Pulmonary artery endothelial cell (primary cell): ENCODE results near the gene KIF26A. TPM values are rescaled to one million over a fixed set of nuclear protein-coding genes. Genes with fewer than 3 reads are reported as not detected.

ENCODE experiments used
- DNase-seq: peaks from one replicate; pipeline ENCODE4 v3.0.0-alpha.2; 2011; ENCODE audit warnings: low read depth, low spot score
- total RNA-seq: library from RNA; depleted of rRNA; stranded (reverse); fragments of >200 nt; gene quantifications from 2 replicates; pipeline ENCODE4 v1.2.3, GENCODE V29; 2014

The KIF26A gene
- total RNA-seq, 1 donor from 2014 or later: 13.4 TPM

DNA sequence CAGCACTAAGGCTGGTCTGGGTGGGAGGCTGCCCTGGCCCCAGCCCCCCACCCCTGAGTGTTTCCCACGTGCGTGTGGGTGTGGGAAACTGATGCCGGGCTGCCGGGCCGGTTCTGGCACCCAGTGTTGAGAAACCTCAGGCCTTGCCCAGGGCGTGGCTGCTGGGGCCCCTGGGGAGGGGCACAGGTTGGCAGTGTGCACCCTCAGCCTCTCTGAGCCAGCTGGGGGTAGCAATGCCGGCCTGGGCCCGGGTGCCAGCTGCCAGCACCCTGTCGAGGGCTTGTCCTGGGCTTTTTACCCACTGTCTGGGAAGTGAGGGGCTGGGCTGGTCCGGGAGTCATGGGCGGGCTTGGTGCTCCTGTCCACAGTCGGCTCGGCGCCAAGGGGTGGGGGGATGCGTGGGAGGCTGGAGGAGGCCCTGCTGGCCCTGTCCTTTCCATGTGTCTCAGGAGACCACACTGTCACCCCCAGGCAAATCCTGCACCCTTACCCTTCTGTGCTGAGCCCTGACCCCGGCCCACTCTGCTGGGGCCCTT lies 37.2 kb upstream of the KIF26A start:
- DNase-seq: no peak

DNA sequence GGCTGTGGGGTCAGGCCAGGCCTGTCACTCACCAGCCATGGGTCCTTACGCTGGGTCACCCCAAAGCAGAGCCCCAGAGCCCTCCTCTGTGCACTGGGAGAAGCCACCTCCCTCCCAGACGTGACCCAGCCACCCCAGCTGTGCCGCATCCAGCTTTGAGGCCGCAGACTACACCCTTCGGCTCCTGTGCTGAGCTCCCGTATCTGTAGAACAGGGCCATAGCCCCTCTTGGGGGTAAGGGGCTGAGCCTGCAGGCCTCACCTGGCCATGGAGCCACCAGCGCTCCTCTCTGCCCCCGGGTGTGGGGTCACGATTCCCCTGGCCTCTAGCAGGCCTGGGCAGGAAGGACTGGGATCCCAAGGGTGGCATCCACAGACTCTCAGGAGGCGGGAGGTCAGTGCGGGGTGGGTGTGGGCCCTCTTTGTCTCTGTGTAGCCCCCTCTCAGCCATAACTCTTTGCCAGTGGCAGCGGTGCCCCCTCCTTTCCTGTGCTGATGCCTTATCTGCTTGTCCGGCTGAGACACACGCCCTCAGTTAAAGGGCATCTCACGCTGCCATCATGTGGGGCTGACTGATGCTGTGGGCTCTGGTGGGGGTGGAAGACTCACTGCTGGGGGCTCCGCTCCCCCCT lies 36.6 kb upstream of the KIF26A start:
- DNase-seq: no peak

DNA sequence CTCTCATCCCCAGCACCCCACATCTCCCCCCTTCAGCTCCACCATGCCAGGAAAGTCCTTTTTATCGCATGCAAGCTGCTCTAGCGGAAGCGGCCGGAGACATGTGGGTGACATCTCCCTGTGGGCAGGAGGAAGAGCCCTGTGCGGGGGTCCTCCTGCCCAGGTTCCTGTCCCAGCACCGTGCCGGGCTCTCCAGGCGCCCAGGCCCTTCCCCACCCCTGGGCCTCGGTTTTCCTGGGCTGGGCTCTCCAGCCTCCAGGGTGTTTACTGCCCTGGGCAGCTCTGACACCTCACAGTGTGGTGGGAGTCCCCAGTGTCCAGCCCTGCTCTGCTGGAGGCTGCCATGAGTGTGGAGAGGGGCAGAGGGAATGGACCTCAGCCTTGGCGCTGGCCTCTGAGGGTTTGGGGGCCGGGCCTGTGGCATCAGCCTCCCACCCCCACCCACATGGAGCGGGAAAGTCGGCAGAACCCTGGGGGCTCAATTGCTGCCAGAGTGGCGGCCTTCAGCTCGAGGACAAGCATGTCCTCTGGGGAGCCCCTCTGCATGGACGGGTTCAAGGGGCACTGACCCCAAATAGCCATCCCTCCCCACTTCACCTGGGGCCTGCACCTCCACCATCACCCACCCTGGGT lies 36.0 kb upstream of the KIF26A start:
- no peak for DNase-seq

- no peak for DNase-seq
Measured at GRCh38 chr14:104103061-104103445, 35.3 kb upstream of the KIF26A start.

- DNase-seq: no peak
Measured at GRCh38 chr14:104103446-104104075, 34.8 kb upstream of the KIF26A start.

DNA sequence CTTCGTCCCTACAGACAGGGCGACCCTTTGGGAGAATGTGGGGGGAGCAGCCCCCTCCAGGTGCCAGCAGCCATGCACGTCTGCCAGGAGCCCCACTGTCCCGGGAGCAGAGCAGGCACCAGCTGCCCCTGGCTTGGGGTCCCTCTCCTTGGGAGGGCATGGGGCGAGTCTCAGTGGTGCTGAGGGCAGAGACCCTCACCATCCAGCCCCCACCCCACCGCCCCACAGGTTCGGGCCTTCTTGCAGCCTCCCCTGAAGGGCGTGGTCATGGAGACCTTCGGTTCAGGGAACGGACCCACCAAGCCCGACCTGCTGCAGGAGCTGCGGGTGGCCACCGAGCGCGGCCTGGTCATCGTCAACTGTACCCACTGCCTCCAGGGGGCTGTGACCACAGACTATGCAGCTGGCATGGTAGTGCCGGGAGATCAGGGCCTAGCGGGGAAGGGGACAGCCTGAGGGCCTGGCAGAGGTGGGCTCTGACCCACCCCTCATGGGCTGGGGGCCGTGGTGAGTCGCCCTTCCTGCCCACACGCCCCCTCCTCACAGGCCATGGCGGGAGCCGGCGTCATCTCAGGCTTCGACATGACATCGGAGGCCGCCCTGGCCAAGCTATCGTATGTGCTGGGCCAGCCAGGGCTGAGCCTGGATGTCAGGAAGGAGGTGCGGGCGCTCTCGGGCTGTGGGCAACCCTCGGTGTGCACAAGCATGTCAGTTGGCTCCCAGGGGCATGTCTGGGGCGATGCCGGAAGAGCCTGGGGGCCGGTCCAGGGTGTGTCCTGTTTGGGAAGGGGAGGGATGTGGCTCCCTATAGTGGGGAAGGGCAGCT lies 34.1 kb upstream of the KIF26A start:
- DNase-seq: no peak

- no peak for DNase-seq
Measured at GRCh38 chr14:104105071-104105821, 33.1 kb upstream of the KIF26A start.

DNA sequence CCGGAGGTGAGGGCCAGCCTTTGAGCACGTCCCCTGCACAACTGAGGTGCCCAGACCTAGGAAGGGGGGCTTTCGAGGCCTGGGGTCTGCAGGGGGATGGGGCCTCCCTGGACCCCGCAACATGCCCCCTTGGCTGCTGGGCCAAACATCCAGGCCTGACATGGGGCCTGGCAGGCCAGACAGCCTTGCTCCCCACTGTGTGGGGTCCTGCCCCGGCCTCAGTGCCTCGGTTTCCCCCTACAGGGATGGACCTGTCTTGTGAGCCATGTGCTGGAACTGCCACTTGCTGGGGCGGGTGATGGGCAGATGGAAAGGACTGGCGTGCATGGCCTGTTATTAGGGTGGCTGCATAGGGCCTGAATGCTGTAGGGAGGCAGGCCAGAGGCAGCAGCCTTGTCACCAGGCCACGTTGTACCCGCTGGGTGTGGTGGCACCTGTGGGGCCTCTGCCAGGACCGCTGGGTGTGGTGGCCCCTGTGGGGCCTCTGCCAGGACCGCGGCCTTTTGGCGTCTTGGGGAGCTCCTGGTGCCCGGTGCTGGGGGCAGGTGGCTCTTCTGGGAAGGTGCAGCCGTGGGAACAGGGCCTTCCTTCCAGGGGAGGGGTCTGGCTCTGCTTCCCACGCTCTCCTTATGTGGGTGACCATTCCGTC lies 32.4 kb upstream of the KIF26A start:
- DNase-seq: no peak

GRCh38 chr14:104106471-104106991 lies 31.9 kb upstream of the KIF26A start:
- no peak for DNase-seq

DNA sequence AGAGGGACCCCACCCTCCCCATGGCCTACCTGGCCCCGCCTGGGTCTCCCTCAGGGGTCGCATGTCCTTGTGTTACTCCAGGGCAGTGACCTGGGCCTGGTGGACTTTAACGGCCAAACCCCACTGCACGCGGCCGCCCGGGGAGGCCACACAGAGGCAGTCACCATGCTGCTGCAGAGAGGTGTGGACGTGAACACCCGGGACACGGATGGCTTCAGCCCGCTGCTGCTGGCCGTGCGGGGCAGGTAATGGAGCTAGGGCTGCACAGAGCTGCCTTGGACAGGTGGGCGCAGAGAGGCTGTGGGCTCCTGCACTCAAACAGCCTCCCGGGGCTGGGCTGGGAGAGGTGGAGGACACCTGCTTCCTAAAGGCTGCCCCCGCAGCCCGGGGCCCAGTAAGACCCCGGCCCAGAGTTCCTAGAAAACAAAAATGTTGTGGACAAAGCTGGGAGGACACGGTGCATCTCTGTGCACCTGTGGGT lies 31.2 kb upstream of the KIF26A start:
- DNase-seq: no peak

- DNase-seq: no peak
Measured at GRCh38 chr14:104107611-104108569, 30.5 kb upstream of the KIF26A start.

GRCh38 chr14:104108570-104109541 lies 29.5 kb upstream of the KIF26A start:
- DNase-seq: no peak

DNA sequence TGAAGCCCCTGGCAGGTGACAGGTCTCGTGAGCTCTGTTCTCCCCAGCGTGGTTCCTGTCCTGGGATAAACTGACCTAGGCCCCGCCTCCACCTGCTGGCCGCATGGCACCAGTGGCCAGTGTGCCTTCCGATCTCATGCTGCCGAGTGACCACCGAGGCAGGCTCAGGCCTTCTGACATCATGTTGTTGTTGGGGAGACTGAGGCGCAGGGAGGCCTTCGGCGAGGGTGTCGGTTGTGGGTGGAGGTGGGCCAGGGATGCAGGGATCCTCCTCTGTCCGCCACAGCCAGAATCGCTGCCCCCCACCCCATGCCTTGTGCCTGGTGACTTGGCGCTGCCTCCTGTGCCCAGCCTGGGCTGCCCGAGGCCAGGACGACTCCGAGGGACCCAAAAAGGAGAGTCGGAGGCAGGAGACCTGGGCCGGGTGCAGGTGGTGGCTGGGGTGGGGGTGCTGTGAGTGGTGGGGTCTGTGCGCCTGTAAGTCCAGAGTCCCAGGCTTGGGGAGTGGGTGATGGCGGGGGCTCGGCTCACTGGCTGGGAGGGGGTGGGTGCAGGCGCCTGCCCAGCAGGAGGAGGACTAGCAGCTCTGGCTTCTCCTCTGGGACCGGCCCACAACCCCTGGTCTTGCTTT lies 28.5 kb upstream of the KIF26A start:
- no peak for DNase-seq

- no peak for DNase-seq
Measured at GRCh38 chr14:104110491-104111209, 27.7 kb upstream of the KIF26A start.

- no peak for DNase-seq
Measured at GRCh38 chr14:104111301-104112112, 26.9 kb upstream of the KIF26A start.

DNA sequence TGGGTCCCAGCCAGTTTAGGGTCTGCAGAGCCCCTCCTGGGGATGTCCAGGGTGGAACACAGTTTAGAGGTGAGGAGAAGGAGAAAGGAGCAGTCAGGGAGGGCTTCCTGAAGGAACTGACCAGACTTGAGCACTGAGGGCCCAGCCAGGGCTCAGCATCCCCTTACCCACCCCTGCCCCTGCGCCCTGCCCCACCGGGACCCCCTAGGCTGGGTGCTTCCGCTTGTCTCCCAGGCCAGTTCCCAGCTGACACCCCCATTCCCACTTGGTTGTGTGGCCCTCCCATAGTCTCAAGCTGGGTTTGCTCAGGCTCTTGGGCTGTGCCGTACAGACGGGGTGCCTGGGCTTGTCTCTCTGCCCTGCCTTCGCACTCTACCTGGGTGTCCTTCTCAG lies 26.3 kb upstream of the KIF26A start:
- DNase-seq: no peak
